EH (cell line): ENCODE results near the gene CCDC171.

Experiments
- DNase-seq: peaks from one replicate; pipeline ENCODE4 v3.0.0-alpha.2; 2015; ENCODE audit warnings: low read depth

Gene CCDC171

DNA sequence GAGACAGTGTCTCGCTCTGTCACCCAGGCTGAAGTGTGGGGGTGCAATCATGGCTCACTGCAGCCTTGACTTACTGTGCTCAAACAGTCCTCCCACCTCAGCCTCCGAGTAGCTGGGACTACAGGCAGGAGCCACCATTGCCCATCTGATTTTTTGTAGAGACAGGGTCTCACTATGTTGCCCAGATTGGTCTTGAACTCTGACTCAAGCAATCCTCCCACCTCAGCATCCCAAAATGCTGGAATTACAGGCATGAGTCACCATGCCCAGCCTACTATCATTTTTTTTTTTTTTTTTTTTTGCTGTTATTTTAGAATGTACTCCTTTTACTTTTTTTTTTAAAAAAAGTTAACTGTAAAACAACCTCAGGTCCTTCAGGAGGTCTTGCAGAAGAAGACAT, 449.0 kb downstream of the CCDC171 start:
- peak; percentile 62 for DNase-seq

DNA sequence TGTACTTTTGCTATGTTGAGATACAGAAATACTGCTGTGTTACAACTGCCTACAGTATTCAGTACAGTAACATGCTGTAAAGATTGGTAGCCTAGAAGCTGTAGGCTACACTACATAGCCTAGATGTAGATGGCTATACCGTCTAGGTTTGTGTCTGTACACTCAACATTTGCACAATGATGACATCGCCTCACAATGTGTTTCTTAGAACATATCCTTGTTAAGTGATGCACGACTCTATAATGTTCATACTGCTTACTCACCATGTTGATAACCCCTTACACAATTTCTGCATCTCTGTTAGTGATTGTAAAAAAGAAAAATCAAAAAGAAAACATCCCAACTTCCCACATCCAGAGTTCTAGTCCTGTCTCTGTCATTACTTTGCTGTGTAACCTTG, 450.0 kb downstream of the CCDC171 start:
- DNase-seq, result peak; percentile 34

DNA sequence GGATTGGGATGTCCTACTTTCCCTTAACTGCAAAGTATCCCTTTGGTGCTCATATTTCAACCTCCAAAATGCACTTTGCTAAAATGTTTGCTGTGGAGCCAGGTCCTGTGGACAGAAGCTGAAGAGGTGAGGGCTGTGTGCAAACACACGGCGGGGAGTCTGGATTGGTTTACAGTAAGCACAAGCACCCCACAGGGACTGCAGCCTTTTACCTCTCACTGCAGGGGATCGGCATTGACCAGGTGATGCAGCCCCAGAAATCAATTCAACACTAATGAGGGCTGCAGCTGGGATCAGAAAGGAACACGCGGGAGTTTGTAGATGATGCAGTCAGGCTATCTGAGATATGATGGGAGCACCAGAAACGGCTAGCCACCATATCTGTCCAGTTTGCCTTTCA, 450.9 kb downstream of the CCDC171 start:
- no peak for DNase-seq

DNA sequence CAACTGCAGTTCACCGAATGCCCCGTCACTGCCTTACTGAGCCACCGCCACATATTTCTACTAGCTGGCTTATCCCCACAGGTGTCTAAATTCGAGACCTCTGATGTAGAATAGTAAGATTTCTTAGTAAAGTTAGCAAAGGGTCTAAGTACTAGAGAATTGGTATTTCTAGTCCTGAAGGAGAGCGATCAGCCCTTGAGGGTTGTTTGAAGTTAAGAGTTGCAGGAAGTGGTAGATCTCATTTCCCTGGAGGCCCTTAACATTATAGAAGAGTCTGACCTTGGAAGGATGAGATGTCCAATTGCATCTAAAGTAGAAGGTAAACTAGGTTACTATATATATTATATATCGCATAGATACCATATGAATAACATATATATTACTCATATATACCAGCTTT, 451.8 kb downstream of the CCDC171 start:
- DNase-seq, result no peak

DNA sequence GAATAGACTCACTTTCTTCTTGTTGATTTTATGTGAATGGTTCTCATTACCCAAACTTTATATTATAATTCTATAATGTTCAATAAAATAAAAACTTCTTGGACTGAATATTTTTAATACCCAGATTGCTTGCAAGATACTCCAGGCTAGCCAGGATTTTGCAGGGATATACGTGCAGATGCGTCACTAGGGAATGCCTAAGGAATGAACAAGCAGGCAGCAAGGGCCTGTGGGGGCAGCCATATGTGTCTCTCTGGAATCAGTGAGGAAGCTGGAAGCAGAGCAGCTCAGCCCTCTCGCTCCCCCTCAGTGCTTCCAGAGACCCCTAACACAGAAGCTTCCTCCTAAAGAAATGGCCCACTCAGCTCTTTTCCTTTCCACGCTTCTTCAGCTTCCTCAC, 457.4 kb downstream of the CCDC171 start:
- peak; percentile 82 for DNase-seq

DNA sequence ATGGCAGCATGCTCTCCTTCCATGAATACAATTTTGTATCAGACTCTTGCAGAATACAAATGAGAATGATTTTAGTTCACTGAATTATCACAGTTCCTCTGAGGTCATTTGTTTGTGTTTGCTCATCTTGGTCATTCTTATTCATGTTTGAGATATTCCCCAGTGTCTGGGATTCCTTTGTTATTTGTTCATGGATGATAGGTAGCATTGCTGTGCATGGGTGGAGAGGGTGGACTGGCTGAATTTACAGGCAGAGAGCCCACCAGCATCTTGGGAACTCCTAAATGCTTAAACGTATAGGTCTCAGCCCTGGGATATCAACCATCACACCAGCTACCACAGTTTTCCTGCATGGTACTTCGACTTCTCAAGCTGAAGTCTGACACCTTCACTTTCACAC, 459.8 kb downstream of the CCDC171 start:
- peak; percentile 64 for DNase-seq

DNA sequence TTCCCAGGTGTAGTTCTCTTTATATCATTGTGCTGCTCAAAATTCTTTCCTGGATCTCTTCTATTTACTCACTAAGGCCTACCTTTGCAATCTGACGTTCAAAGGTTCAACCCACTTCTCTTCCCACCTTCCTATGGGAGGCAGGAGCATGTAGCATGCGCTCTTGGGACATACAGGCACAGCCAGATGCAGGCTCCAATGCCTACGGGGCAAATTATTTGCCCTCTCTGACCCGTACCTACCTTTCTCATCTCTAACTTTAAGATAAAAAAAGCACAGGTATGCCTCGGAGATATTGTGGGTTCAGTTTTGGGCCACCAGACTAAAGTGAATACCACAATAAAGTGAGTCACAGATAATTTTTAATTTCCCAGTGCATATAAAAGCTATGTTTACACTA, 460.5 kb downstream of the CCDC171 start:
- no peak for DNase-seq

DNA sequence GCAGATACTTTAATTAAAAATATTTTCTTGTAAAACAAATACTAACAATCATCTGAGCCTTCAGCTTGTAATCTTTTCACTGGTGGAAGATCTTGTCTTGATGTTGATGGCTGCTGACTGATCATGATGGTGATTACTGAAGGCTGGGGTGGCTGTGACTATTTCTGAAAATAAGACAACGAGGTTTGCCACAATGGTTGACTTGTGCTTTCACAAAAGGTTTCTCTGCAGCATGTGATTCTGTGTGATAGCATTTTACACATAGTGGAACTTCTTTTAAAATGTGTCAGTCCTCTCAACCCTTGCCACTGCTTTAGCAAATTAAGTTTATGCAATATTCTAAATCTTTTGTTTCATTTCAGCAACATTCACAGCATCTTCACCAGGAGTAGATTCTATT, 461.0 kb downstream of the CCDC171 start:
- DNase-seq, result no peak

DNA sequence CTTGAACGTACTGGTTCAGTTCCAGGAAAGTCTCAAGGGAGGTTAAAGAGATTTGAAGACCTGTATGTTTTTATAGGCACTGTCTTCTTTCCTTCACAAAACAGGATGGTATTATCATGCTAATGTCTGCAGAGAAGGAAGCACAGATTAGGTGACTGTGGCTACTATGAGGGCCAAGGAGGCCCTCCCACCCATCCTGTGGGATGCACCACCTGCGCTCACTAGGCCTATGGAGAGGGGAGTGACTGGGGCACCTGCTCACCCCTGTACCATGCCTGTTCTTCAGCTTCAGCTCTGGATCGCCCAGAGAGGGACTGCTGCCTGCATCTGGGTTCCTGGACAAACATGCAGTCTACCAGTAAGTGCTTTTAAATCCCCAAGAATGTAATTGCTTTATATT, 469.4 kb downstream of the CCDC171 start:
- no peak for DNase-seq

DNA sequence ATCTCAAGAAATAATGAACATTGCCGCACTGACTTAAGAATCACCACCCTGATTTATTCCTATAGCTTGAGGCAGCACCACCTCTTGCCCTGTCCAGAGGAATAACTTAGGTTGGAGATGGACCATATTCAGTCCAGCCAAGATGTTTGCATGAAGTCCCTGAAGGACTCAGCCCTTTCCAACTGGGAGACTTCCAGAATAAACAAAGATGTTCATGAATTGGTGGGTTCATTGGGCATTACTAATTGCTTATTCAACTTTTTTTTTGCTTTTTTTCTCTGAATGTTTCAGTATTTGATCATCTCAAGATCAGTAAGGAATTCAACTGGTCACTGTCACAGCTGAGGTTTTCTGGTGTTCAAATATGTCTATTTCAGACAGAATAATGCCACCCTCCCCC, 470.6 kb downstream of the CCDC171 start:
- peak; percentile 91 for DNase-seq
